ENCODE measurements around the gene RHBDL2. TPM values are rescaled to one million over a fixed set of nuclear protein-coding genes. Genes with fewer than 3 reads are reported as not detected.

Gene RHBDL2
- total RNA-seq, 1 donor from 2014 or later, result not detected

DNA sequence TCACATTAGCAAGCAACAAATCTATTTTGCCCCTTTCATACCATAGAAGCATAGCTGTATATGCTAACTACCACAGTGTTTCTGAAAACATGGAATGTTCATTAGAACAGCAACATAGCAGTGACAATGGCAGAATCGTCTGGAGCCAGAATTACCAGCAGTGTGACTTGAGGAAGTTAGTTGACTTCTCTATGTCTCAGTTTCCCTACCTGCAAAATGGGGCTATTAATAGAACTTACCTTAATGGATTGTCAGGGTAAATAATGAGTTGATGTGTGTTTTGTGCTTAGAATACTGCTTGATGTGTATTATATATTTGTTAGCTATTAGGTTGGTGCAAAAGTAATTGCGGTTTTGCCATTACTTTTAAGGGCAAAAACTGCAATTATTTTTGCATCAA, 45.5 kb downstream of the RHBDL2 start:
- no peak overlapping the region for H3K4me3 ChIP-seq (ENCODE audit: low read depth, low read length)
- DNase-seq (ENCODE audit: low read depth), result no peak
- TF ChIP-seq, protein P1, sequence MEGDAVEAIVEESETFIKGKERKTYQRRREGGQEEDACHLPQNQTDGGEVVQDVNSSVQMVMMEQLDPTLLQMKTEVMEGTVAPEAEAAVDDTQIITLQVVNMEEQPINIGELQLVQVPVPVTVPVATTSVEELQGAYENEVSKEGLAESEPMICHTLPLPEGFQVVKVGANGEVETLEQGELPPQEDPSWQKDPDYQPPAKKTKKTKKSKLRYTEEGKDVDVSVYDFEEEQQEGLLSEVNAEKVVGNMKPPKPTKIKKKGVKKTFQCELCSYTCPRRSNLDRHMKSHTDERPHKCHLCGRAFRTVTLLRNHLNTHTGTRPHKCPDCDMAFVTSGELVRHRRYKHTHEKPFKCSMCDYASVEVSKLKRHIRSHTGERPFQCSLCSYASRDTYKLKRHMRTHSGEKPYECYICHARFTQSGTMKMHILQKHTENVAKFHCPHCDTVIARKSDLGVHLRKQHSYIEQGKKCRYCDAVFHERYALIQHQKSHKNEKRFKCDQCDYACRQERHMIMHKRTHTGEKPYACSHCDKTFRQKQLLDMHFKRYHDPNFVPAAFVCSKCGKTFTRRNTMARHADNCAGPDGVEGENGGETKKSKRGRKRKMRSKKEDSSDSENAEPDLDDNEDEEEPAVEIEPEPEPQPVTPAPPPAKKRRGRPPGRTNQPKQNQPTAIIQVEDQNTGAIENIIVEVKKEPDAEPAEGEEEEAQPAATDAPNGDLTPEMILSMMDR (conservative IDR thresholded peaks at IDR 0.05; ENCODE audit: low read depth, low read length), result no peak

DNA sequence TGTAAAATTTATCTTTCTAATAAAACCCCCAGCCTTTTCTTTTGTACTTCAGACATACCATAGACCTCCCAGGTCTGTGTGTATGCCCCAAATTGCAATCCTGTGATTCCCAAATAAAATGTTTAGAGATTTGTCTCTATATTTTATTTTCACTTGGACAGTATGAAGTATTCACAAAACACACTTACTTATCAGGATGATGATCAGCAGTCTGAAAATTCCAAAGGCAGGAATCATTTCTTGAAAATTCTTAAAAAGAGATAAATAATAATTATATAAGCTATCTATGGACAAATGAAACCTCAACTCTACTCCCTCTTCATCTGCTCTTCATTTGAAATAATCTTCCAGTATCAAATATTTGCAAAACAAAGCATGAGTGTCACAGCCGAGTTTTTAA, 48.7 kb downstream of the RHBDL2 start:
- no peak overlapping the region for H3K4me3 ChIP-seq (ENCODE audit: low read depth, low read length)
- DNase-seq (ENCODE audit: low read depth), result no peak
- TF ChIP-seq, protein P1 (conservative IDR thresholded peaks at IDR 0.05; ENCODE audit: low read depth, low read length), result no peak

DNA sequence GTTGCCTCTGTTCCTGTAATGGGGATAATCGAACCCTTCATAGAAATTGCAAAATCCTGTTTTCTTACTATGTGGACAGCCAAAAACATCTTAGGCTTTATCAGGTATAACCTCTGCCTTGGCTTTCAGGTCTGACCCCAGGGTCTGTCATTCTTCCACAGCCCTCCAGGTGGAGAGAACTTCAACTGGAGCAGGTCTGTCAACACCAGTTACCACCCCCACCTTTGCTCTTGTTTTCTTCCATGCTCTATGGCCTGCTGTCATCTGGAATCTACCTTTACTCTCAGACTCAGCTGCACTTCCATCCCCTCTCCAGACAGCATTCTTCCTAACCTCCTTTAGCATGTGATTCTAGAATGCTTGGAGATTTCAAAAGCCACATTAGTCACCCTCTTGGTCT, 49.9 kb downstream of the RHBDL2 start:
- peak; percentile 22 for DNase-seq (ENCODE audit: low read depth)
- H3K4me3 ChIP-seq (ENCODE audit: low read depth, low read length), result no peak overlapping the region
- TF ChIP-seq, protein P1 (conservative IDR thresholded peaks at IDR 0.05; ENCODE audit: low read depth, low read length), result peak; percentile 35

DNA sequence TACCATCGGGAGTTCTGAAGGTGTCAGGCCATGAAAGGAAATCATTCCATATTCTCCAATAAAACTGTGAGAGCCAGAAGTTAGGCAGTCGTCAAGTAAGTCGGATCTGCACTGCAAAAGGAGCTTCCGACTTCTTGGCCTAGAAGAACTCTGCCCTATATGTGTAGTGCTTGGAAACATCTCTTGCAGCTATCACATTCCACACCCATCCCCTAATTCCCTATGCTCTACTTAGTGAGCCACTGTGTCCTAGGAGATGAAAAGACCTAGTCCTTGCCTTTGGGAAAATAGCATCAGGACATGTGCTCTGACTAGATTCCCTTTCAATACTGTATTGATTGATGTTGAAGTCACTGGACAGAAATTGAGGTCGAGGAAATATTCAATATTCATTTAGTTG, 52.0 kb downstream of the RHBDL2 start:
- DNase-seq (ENCODE audit: low read depth), result no peak
- no peak overlapping the region for H3K4me3 ChIP-seq (ENCODE audit: low read depth, low read length)
- TF ChIP-seq, protein P1 (conservative IDR thresholded peaks at IDR 0.05; ENCODE audit: low read depth, low read length), result no peak

DNA sequence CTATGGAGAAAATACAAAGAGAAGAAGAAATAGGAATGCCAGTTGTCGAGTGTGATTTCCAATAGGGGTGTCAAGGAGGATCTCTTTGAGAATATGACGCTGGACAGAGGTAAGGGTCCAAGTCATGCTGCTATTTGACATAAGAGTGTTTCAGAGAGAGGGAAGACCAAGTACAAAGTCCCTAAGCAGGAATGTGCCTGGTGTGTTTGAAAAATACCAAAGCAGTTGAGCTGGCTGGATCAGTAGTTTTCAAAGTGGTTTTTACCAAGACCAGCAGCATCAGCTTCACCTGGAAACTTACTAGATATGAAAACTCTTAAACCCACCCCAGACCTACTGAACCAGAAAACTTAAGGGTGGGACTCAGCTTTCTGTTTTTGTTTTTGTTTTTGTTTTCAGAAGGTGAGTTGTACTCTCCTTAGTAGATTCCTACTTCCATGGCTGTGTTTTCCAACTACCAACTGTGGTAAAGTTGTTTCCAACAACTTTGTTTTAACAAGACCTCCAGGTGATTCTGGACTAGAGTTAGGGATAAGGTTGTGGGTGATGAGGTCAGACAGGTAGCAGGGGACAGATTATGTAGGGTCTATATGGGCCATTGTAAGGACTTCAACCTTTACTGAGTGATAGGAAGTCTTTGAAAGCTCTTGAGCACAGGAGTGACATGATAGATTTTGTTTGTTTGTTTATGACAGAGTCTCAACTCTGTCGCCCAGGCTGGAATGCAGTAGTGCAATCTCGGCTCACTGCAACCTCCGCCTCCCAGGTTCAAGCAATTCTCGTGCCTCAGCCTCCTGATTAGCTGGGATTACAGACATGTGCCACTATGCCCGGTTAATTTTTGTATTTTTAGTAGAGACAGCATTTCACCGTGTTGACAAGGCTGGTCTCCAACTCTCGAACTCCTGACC, 53.0 kb downstream of the RHBDL2 start:
- DNase-seq (ENCODE audit: low read depth), result no peak
- TF ChIP-seq, protein P1 (conservative IDR thresholded peaks at IDR 0.05; ENCODE audit: low read depth, low read length), result no peak
- no peak overlapping the region for H3K4me3 ChIP-seq (ENCODE audit: low read depth, low read length)

DNA sequence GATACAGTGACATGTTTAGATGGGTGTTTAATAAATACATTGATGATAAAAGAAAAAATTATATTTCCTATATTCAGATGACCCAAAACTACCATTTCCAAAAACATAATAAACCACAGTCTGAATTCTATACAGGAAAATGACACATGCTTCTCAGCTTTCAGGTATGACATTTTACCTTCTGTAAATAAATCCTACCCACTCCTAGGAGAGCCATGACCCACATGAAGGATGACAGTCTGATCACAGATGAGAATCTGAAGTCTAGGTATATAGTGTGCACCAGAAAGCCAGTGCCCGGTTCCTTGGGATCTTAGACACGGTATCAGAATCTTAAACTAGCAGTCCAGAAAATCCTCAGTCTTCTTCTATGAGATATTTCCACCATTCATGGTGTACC, 56.5 kb downstream of the RHBDL2 start:
- H3K4me3 ChIP-seq (ENCODE audit: low read depth, low read length), result no peak overlapping the region
- DNase-seq (ENCODE audit: low read depth), result no peak
- TF ChIP-seq, protein P1 (conservative IDR thresholded peaks at IDR 0.05; ENCODE audit: low read depth, low read length), result no peak

DNA sequence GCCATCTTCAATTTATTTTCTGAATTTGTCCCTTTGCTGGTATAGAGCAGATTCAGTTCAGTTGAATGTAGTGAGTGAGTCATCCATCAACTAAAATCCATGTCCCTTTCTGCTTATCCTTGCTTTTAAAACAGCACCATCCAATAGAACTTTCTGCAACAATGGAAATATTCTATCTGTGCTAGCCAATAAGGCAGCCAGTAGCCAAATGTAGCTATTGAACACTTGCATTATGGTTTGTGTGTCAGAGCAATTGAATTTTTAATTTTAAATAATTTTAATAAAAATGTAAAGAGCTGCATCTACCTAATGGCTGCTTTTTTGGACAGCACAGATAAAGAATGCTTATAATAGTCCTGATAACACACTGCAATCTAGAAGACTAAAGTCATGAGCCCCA, 60.1 kb downstream of the RHBDL2 start, which contains the start of gene GJA9:
GJA9 (minus strand) TSS at position 101 of the 400 bp plus-strand sequence. CDS start 5,489 bp downstream, outside the sequence.
- DNase-seq (ENCODE audit: low read depth), result no peak
- H3K4me3 ChIP-seq (ENCODE audit: low read depth, low read length), result no peak within 1 kb of the TSS
- TF ChIP-seq, protein P1 (conservative IDR thresholded peaks at IDR 0.05; ENCODE audit: low read depth, low read length), result no peak

Data from epithelial cell of proximal tubule (primary cell).